Measurements from ENCODE around the gene EVI5.
A peak's percentile ranks its signal among the peaks of the same experiment; 100 is the strongest.
"Not testable (repeated sequence)": the region's sequence is repeated elsewhere in the genome, so short reads cannot be mapped to it uniquely, and the experiment has no call there.

The EVI5 gene

GRCh38 chr1:92791487-92792066, 6.7 kb upstream of the EVI5 start:
- DNase-seq = no peak

GRCh38 chr1:92790867-92791266, 6.0 kb upstream of the EVI5 start:
- DNase-seq = no peak

- no peak for DNase-seq
Measured at GRCh38 chr1:92790081-92790480, 5.2 kb upstream of the EVI5 start.

- no peak for DNase-seq
Measured at GRCh38 chr1:92786111-92786901, 1.4 kb upstream of the EVI5 start.

GRCh38 chr1:92784021-92784638, 778 bp downstream of the EVI5 start:
- peak; percentile 8 for DNase-seq

GRCh38 chr1:92783550-92783949, 1.4 kb downstream of the EVI5 start:
- not testable (repeated sequence) for DNase-seq

GRCh38 chr1:92778376-92778775, 6.5 kb downstream of the EVI5 start:
- no peak for DNase-seq

- no peak for DNase-seq
Measured at GRCh38 chr1:92774407-92774806, 10.5 kb downstream of the EVI5 start.

GRCh38 chr1:92773749-92774148, 11.2 kb downstream of the EVI5 start:
- not testable (repeated sequence) for DNase-seq

GRCh38 chr1:92769856-92770255, 15.1 kb downstream of the EVI5 start:
- no peak for DNase-seq

- no peak for DNase-seq
Measured at GRCh38 chr1:92768915-92769314, 16.0 kb downstream of the EVI5 start.

- DNase-seq = no peak
Measured at GRCh38 chr1:92768296-92768695, 16.6 kb downstream of the EVI5 start.

- no peak for DNase-seq
Measured at GRCh38 chr1:92764116-92764515, 20.8 kb downstream of the EVI5 start.

GRCh38 chr1:92762355-92762754, 22.6 kb downstream of the EVI5 start:
- no peak for DNase-seq

GRCh38 chr1:92759361-92759760, 25.5 kb downstream of the EVI5 start:
- DNase-seq = no peak

- no peak for DNase-seq
Measured at GRCh38 chr1:92756537-92756936, 28.4 kb downstream of the EVI5 start.

- DNase-seq = no peak
Measured at GRCh38 chr1:92755541-92756461, 29.1 kb downstream of the EVI5 start.

GRCh38 chr1:92754719-92755050, 30.2 kb downstream of the EVI5 start:
- DNase-seq = no peak

- no peak for DNase-seq
Measured at GRCh38 chr1:92754000-92754718, 30.7 kb downstream of the EVI5 start.

GRCh38 chr1:92752719-92753118, 32.2 kb downstream of the EVI5 start:
- DNase-seq = no peak

GRCh38 chr1:92749024-92749634, 35.8 kb downstream of the EVI5 start:
- peak; percentile 25 for DNase-seq

GRCh38 chr1:92748138-92748537, 36.8 kb downstream of the EVI5 start:
- no peak for DNase-seq

Data from CD4-positive, alpha-beta T cell treated with Interferon gamma for 1 hour (primary cell).